H54 (cell line): ENCODE measurements around the gene MAML2.

Experiments used
- DNase-seq: peaks from one replicate; pipeline ENCODE4 v3.0.0; 2011; ENCODE audit warnings: low spot score, mixed read lengths; ENCODE audit not compliant: insufficient read length
- FAIRE-seq: peaks from 3 replicates; lab custom pipeline; 2011; peaks lifted over from hg19 to GRCh38; lab: Jason Lieb, UNC
- POLR2A ChIP-seq: IDR thresholded peaks from 2 replicates; pipeline ENCODE4 v1.6.1; 2011; ENCODE audit warnings: low read depth, mild to moderate bottlenecking, low read length

MAML2 gene

DNA sequence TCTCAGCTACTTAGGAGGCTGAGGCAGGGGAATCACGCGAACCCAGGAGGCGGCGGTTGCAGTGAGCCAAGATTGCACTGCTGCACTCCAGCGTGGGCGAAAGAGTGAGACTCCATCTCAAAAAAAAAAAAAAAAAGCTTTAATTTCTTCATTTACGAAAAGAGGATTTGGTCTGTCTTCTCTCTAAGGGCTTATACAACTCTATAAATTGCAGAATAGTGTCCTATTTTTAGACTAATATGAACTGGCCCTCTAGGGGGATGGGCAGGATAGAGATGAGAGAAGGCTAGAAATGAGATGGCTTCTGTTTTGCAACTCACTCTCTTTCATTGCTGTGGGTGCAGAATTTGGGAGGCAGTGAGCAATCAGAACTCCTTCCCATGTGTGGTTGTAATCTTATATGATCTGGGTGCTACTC is 11.3 kb downstream of the MAML2 start:
- FAIRE-seq: no peak
- TF ChIP-seq POLR2A: no peak
- DNase-seq: no peak

DNA sequence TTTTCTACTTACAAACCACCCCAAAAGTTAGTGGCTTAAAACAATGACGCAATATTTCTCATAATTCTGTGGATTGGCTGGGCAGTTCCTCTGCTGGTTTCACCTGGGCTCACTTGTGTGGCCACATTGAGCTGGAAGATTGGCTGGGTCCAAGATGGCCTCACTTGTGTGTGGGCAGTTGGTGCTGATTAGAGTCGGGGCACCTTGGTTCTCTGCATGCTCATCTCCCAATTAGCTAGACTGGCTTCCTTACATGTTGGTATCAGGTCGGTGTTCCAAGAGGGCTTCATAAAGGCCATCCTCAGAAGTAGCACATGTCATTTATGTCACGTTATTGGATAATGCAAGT is 12.5 kb downstream of the MAML2 start:
- FAIRE-seq (no peak), DNase-seq (no peak)
- no peak for TF ChIP-seq POLR2A

DNA sequence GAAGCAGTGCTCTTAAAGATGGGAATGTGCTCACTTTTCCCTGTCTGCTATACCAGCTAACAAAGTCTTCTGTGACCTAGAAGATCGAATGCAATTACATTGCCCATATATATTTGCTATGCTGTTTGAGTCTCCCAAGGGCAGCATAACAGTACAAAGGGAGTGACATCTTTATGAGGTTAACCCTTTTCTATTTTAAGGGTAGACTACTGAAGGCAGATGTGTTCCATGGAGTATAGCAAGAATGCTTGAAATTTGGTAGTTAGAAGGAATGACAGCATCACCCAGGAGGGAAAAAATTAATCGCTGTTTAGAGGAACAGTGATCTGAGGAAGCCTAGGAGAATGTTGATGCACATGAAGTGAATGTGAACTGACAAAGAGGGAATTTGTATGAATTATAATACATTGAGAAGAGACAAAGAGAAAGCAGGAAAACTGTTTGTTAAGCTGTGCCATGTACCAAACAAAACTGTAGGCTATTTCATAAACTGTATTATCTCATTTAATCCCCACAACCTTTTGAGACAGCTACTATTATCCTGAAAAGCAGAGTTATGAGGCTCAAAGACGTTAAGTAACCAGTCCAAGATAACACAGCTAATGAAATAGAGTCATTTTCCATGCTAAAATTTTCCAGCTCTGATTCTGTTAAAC is 13.0 kb downstream of the MAML2 start:
- TF ChIP-seq POLR2A: no peak
- FAIRE-seq: peak; percentile 23

DNA sequence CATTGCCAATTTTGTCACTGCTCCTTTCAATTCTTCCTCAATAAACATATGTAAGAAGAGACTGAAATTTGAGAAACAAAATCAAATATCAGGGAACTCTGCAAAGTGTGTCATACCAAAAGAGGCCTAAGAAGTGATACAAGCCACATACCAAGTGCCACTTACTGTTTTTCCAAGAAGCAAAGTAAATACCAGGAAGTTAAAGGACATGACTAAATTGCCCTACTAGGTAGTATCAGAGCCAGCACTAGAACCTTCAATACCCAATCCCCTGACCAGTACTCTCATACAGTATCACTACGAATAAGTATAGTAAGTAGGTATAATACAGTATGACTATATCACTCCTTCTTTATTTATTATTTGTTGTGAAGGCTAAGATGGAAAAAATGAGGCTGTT is 13.6 kb downstream of the MAML2 start:
- no peak for DNase-seq
- FAIRE-seq: no peak
- TF ChIP-seq POLR2A: no peak

More for the DNA sequence above, 13.0 kb downstream of the MAML2 start:
- DNase-seq: no peak

DNA sequence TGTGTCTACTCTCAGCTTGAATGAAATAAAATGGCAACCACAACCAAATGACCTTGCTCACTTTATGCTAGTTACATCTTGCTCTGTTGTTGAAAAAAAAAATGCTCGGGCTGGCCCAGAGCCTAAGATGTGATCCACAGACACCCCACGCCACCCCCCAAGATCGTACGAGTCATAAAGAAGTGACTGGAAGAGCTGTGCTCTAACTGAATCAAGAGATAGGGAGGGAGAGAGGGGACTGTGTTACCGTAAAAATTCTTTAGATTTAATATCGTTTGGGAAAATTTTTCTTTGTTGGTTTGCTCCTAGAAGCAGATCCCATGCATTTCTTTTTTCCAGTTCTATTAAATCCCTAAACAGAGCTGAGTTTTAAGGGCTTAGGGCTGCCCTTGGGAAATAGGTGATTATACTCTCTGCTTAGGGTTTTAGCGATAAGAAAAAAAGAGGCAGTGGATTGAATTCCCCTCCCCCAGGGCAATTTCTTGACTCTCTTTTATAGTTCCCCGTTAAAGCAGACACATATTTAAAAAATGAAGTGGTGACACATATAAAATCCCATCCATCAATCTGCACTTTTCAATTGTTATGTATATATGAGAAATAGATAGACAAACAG is 14.5 kb downstream of the MAML2 start:
- TF ChIP-seq POLR2A: no peak
- FAIRE-seq (no peak), DNase-seq (no peak)

DNA sequence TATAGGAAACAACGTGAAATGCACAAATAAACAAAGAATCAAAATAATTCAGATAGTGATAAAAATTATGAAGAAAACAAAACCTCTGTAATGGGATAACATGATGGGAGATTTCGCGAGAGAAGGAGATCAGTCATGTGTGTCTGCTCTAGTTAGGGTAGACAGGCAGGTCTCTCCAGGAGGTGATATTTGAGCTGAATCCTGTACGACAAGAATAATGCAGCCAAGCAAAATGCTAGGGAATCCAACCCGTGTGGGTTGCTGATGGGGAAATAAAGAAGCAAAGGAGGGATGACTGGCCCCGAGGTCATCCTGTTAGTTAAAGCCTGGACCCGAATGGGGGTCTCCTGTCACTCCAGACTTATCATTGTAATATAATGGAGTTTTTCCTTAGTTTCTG is 16.0 kb downstream of the MAML2 start:
- no peak for TF ChIP-seq POLR2A
- no peak for DNase-seq
- FAIRE-seq: no peak

DNA sequence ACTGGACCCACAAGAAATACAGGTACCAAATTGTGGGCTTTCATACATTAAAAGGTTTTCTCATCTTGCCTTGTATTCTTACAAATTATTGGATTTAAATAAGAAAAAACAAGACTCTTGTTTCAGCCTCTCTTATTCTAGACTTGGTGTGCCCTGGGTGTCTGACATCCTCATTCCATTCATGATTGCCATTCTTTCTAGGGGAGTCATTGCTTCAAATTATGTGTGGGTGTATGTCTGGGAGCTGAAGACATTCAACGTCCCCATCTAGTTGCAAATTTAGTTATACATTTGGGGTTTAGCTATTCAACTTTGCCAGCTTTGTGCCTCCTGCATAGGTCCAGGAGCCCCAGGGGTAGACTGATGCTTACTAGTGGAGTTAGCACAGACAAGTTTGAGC is 18.1 kb downstream of the MAML2 start:
- TF ChIP-seq POLR2A: no peak
- FAIRE-seq (peak; percentile 65), DNase-seq (no peak)

DNA sequence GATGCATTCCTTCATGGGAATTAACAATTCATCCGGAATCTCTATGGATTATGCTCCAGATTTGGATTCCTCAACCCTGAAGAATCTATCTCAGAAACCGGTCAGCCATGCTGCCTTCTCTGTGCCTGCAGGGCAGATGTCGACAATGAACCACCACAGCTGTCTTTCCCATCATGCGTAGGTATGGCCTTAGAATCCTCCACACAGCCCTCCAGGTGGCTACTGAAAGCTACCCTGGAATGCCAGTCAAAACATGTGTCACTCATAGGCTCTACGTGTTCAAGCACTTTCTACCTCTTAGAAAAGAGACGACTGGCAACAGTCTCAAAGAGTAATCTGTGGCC is 19.4 kb downstream of the MAML2 start:
- no peak for FAIRE-seq
- no peak for DNase-seq
- no peak for TF ChIP-seq POLR2A

DNA sequence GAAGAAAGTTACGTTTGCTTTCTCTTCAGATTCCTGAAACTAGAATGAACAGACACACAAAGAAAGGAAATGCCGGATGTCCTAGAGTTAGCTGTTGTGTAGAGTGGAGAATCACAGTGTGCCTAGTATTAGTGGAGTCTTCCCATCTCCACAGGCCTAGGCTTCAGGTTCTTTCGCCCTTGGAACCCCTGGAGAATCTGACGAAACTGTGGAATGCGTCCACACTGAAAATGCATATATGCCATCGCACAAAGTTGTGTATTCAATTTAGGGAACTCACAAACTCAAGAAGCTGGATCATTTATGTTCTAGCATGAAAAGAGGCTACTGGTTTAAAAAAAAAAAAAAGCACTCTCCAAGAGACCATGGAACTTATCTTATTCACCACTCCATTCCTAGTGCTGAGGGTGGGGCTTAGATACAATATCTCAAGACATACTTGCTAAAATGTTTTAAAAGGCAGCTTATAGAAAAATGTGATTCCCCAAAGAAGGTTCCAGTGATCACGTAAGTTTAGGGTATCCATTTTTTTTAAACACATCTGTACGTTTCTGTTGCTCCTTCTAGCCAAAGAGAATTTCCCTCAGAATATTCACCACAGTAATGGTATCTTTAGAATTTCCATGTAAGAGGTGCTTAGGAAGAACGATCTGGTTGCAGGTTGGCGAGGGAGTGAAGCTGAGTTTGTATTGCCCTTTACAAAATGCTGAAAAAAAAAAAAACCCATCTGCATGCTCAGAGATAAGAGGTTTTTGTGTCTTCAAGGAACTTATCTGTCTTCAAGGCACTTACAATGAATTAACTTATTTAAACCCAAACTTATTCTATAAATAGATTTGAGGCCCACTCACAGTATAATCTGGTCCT is 20.0 kb downstream of the MAML2 start:
- no peak for TF ChIP-seq POLR2A

DNA sequence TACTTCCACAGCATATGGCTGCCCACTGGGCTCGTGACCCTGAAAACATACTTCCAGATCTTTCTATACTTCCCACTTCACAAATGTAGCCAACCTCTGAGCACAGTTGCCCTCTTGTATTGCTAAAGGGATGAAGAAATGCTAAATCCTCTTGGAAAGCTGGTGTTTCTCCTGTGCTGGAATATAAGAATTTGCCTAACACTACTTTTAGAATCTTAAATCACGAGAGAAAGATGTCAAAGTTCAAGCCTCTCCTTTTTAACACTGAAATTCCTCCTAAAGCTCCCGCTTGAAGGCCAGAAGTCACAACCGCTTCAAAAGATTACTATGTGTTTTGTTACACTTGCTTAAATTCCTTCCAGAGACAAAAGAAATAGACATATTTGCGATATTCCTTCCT is 21.9 kb downstream of the MAML2 start:
- no peak for TF ChIP-seq POLR2A
- DNase-seq (no peak), FAIRE-seq (no peak)

More for the DNA sequence above, 20.0 kb downstream of the MAML2 start:
- no peak for FAIRE-seq
- no peak for DNase-seq

DNA sequence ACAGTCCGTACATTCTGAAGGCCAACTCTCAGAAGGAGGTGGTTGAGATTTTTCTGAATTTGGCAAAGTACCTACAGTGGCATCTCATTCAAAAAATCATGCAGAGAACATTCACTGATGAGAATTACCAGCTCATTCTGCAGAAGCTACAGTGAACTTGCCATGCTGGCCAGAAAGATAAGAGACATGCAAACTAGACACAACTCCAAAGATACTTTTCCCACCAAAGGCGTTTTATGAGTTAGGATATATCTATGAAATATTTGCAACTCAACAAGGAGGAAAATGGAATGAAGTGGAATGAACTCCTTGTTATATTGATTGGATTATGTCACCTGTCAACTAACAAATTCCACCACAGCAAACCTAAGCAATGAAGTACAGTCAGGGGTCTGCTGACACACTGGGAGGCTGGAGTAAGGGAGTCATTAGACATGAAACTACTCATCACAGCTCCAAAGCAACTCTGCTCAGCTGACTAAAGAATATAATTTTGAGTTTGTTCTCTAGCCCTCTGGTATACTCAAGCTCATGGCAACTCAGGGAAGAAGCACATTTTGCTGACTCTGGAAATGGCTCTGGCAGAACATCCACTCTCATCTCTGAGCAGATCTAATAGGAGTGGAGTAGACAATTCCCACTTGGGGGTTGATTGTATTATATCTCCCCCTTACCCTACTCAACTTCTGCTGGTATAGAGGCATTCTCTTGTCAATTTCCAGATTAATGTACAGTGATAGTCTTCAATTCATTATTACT is 22.9 kb downstream of the MAML2 start:
- no peak for DNase-seq
- FAIRE-seq: no peak
- TF ChIP-seq POLR2A: no peak

DNA sequence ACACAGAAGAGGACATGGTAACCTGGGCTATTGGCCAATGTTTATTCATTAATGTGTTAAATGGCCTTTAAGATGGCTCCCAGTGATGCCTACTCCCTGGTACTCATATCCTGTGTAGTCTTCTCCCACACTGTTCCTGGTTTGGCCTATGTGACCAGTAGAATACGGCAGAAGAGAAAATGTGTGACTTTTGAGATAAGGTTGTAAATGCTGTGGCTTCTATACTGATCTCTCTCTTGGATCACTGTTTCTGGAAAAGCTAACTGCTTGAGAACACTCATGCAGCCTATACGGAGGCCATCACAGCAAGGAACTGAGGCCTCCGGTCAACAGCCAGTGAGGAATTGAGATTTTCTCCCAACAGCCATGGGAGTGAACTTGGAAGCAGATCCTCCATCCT is 24.1 kb downstream of the MAML2 start:
- no peak for DNase-seq
- no peak for FAIRE-seq
- TF ChIP-seq POLR2A: no peak

DNA sequence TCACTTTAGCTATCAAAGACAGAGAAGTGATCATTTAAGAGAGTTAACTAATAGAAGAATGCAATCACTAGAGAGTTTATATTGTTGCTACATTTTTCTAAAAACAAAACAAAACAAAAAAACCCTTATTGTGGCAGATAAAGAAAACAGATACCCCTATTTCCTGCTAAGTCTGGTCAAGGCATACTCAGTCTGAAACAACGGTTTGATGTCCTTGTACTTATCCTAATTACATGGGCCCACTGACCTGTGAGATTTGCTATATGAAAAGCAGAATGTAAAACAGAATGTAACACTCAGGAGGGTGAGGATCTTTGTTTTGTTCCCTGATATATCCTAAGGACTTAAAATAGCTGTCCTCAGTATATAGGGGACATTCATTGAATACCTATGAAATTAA is 24.6 kb downstream of the MAML2 start:
- TF ChIP-seq POLR2A: no peak
- DNase-seq (no peak), FAIRE-seq (no peak)

DNA sequence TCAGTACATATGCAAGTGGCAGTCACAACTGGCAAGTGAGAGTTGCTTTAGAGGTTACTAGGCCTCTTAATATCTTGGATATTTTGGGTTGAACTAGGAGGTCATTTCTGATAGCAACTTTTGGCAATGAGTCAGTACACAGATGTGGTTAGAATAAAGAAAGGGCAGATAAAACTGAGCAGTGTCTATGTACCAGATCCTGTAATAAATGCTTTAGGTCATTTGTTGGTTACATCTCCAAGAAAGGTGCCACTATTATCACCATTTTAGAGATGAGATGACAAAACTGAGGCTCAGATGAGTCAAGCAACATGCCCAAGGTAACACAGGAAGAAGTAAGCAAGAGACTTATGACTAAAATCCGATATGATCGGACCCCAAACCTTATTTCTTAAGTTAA is 25.0 kb downstream of the MAML2 start:
- no peak for DNase-seq
- FAIRE-seq: no peak
- TF ChIP-seq POLR2A: no peak
